Endothelial cell of umbilical vein (primary cell): ENCODE measurements around the gene TIGD4. TPM values are rescaled to one million over a fixed set of nuclear protein-coding genes. Genes with fewer than 3 reads are reported as not detected.

Source experiments
- BruUV-seq: library from RNA; stranded (reverse); fragments of 400-500 nt; replicated peaks from 2 replicates; lab custom pipeline; 2021; lab: Mats Ljungman, UMichigan
- CTCF ChIA-PET: fragments of 300-600, 350-600 bp; sonication (Branson Sonifier 250); formaldehyde crosslinking; loops from one replicate; lab custom pipeline; 2021; ENCODE audit warnings: antibody characterized with exemption, inconsistent platforms; lab: Charles Lee
- POLR2A ChIA-PET: fragments of 300-600, 350-600 bp; sonication (Branson Sonifier 250); formaldehyde crosslinking; loops from one replicate; lab custom pipeline; 2021; ENCODE audit warnings: antibody characterized with exemption, inconsistent platforms; lab: Charles Lee
- DNase-seq: peaks from one replicate; pipeline ENCODE4 v3.0.0-alpha.2; 2011; ENCODE audit warnings: low read depth, low spot score
- FAIRE-seq: peaks from 2 replicates; lab custom pipeline; 2011; peaks lifted over from hg19 to GRCh38; lab: Jason Lieb, UNC
- H2AFZ ChIP-seq: 2 replicates; pipeline ENCODE4 v1.6.0; 2012; ENCODE audit warnings: low read depth, low read length, control low read depth, inconsistent platforms
- H3K27ac ChIP-seq: 2 replicates; pipeline ENCODE4 v1.5.1; 2011; ENCODE audit warnings: low read depth, mild to moderate bottlenecking, control low read depth, low read length, moderate library complexity; ENCODE audit not compliant: insufficient read depth
- H3K27me3 ChIP-seq, 2 experiments: 2 replicates each; pipeline versions ENCODE4 v1.6.0 to v1.6.1; 2011; ENCODE audit warnings: low read length in 2 of 2, mixed read lengths in 1 of 2; ENCODE audit not compliant: control insufficient read depth in 2 of 2, insufficient read depth in 2 of 2
- H3K36me3 ChIP-seq, 2 experiments: 2 replicates in 1 of 2; 3 replicates in 1 of 2; pipeline ENCODE4 v1.5.1; 2011; ENCODE audit warnings: low read length in 2 of 2, mild to moderate bottlenecking in 1 of 2, moderate library complexity in 1 of 2; ENCODE audit not compliant: control insufficient read depth in 2 of 2, insufficient read depth in 2 of 2; ENCODE audit errors: extremely low read depth in 1 of 2
- H3K4me1 ChIP-seq: 3 replicates; pipeline ENCODE4 v1.5.1; 2011; ENCODE audit warnings: mild to moderate bottlenecking, low read length; ENCODE audit not compliant: control insufficient read depth, insufficient read depth; ENCODE audit errors: extremely low read depth
- H3K4me2 ChIP-seq: 2 replicates; pipeline ENCODE4 v1.6.1; 2011; ENCODE audit warnings: low read length, control low read depth, mixed read lengths; ENCODE audit not compliant: insufficient read depth
- H3K4me3 ChIP-seq, 3 experiments: fragments of 200-600 bp in 1 of 3; sonication (generic), shearing (Covaris generic) in 1 of 3; replicated peaks in 1 of 3; 2 replicates each; pipeline ENCODE4 v1.5.1; 2011 to 2016; ENCODE audit warnings: control low read depth in 3 of 3, low read length in 3 of 3, mild to moderate bottlenecking in 2 of 3, inconsistent platforms in 1 of 3, low read depth in 1 of 3, moderate library complexity in 1 of 3; ENCODE audit not compliant: insufficient read depth in 1 of 3
- H3K79me2 ChIP-seq: 2 replicates; pipeline ENCODE4 v1.6.0; 2012; ENCODE audit warnings: low read length, inconsistent platforms; ENCODE audit not compliant: control insufficient read depth, insufficient read depth
- H3K9ac ChIP-seq: replicated peaks from 2 replicates; pipeline ENCODE3; 2011; ENCODE audit warnings: low read length, control low read depth; ENCODE audit not compliant: insufficient read depth; ENCODE audit errors: extremely low read depth
- H3K9me1 ChIP-seq: replicated peaks from 3 replicates; pipeline ENCODE4 v1.6.0; 2011; ENCODE audit warnings: mild to moderate bottlenecking, low read length; ENCODE audit not compliant: control insufficient read depth, insufficient read depth; ENCODE audit errors: extremely low read depth
- H3K9me3 ChIP-seq: replicated peaks from 2 replicates; pipeline ENCODE4 v1.5.1; 2012; ENCODE audit warnings: low read length, inconsistent platforms; ENCODE audit not compliant: control insufficient read depth, insufficient read depth
- H4K20me1 ChIP-seq: replicated peaks from 2 replicates; pipeline ENCODE3; 2011; ENCODE audit warnings: mild to moderate bottlenecking, low read length; ENCODE audit not compliant: control insufficient read depth, insufficient read depth; ENCODE audit errors: extremely low read depth
- CTCF ChIP-seq, 2 donors: IDR thresholded peaks; 1 replicate in 1 of 2; 2 replicates in 1 of 2; pipeline ENCODE4 v1.5.1; 2011; ENCODE audit warnings: low read length in 2 of 2, mild to moderate bottlenecking in 2 of 2, moderate library complexity in 2 of 2, control low read depth in 1 of 2, inconsistent platforms in 1 of 2, low read depth in 1 of 2; ENCODE audit not compliant: insufficient read depth in 1 of 2; ENCODE audit errors: extremely low read depth in 1 of 2
- EZH2 ChIP-seq: IDR thresholded peaks from 2 replicates; pipeline ENCODE4 v1.6.1; 2012; ENCODE audit warnings: borderline replicate concordance, low read depth, mild to moderate bottlenecking, moderate library complexity, low read length, inconsistent platforms; ENCODE audit not compliant: severe bottlenecking
- FOS ChIP-seq: IDR thresholded peaks from 2 replicates; pipeline ENCODE4 v1.6.1; 2011; ENCODE audit warnings: mild to moderate bottlenecking, low read length, moderate library complexity, borderline replicate concordance; ENCODE audit not compliant: insufficient read depth
- GATA2 ChIP-seq: IDR thresholded peaks from 2 replicates; pipeline ENCODE4 v1.7.0; 2011; ENCODE audit warnings: low read depth, mild to moderate bottlenecking, moderate library complexity, mixed read lengths, low read length; ENCODE audit not compliant: insufficient read length, insufficient read depth
- JUN ChIP-seq: IDR thresholded peaks from 2 replicates; pipeline ENCODE4 v1.6.1; 2011; ENCODE audit warnings: borderline replicate concordance, low read depth; ENCODE audit not compliant: insufficient read length, insufficient read depth
- MAX ChIP-seq: IDR thresholded peaks from 2 replicates; pipeline ENCODE4 v1.6.1; 2011; ENCODE audit not compliant: insufficient read depth, insufficient read length
- MYC ChIP-seq: IDR thresholded peaks from one replicate; pipeline ENCODE4 v1.6.1; 2011; ENCODE audit warnings: mild to moderate bottlenecking, low read depth, low read length
- POLR2A ChIP-seq: IDR thresholded peaks from 2 replicates; pipeline ENCODE4 v1.6.1; 2012; ENCODE audit warnings: low read depth, mild to moderate bottlenecking, control low read depth, low read length
- POLR2AphosphoS5 ChIP-seq: IDR thresholded peaks from 2 replicates; pipeline ENCODE4 v1.6.1; 2012; ENCODE audit warnings: low read depth, mild to moderate bottlenecking, control low read depth, low read length, moderate library complexity; ENCODE audit not compliant: insufficient read depth
- dilution Hi-C: fragments of 300-500 bp; cut with MboI; formaldehyde crosslinking; loops from one replicate; pipeline ENCODE4 v1.15.0; 2019; ENCODE audit warnings: low sequenced_read_pairs; ENCODE audit not compliant: extremely low pct_ligation_motif_present
- intact Hi-C: fragments of 100-400 bp; cut with micrococcal nuclease; formaldehyde crosslinking; loops from one replicate; pipeline ENCODE4 v1.10.0; 2022
- polyA plus RNA-seq, 4 experiments: library from polyadenylated mRNA; depleted of rRNA in 3 of 4; stranded (reverse) in 3 of 4; unstranded in 1 of 4; fragments of >200 nt; gene quantifications; 2 replicates each; pipeline versions ENCODE4 v1.2.1 to v1.2.3, GENCODE V29; 2011 to 2012; ENCODE audit warnings: missing spikeins in 1 of 4
- total RNA-seq: library from RNA; stranded (reverse); gene quantifications from 2 replicates; pipeline ENCODE4 v1.2.3, GENCODE V29; 2021

Gene TIGD4
- total and polyA plus RNA-seq, 2 donors (not counting 3 experiments of a cell fraction or from before 2014, with no cell fraction given), result 0.03 to 0.18 TPM

- BruUV-seq, result no TSS peak
- FAIRE-seq (no peak), DNase-seq (no peak)
- Histone ChIP-seq H4K20me1 (no peaks in the 10 kb centered on the region), H2AFZ (no peak overlapping the region), H3K9ac (no peak overlapping the region), H3K36me3 (no peaks in the 10 kb centered on the region), H3K4me2 (no peak overlapping the region), H3K4me1 (no peaks in the 10 kb centered on the region), H3K4me3 (no peak overlapping the region), H3K9me3 (no peaks in the 10 kb centered on the region), H3K79me2 (no peaks in the 10 kb centered on the region), H3K9me1 (no peaks in the 10 kb centered on the region), H3K27ac (no peak overlapping the region), H3K27me3 (peaks cover 5 to 10% of the 10 kb centered on the region in 2 experiments)
- CTCF ChIA-PET, result interaction anchor here (0.9 kb wide), 1 partner anchor 226 kb away, joined by 4 read pairs; no protein-coding TSS in a partner anchor
- dilution Hi-C loops, result no loop called here
- TF ChIP-seq GATA2 (no peak), MYC (no peak), MAX (no peak), POLR2A (no peak), EZH2 (no peak), FOS (no peak), POLR2AphosphoS5 (no peak), JUN (no peak), CTCF (IDR thresholded peaks at IDR 0.05; ENCODE audit: extremely low read depth in 1 of 2, insufficient read depth in 1 of 2, low read depth in 1 of 2, low read length in 2 of 2) (no peak)
- intact Hi-C loops, result no loop called here
- POLR2A ChIA-PET, result no interaction called here
Observed at GRCh38 chr4:152727784-152728183, 51.7 kb downstream of the TIGD4 start.
